Esophagus squamous epithelium (tissue), 5 donors: ENCODE results near the gene PXMP2. TPM values are rescaled to one million over a fixed set of nuclear protein-coding genes. Genes with fewer than 3 reads are reported as not detected.

Experiments
- DNase-seq: peaks from one replicate; lab custom pipeline; 2025; lab: John Stamatoyannopoulos, UW
- H3K27ac ChIP-seq, 4 donors: fragments of 200-600 bp; sonication (generic); one replicate each; pipeline ENCODE4 v1.5.1; 2016 to 2019; ENCODE audit warnings: mild to moderate bottlenecking in 1 of 4
- H3K27me3 ChIP-seq, 4 donors: fragments of 200-600 bp; sonication (generic); 1 replicate in 3 of 4; 2 replicates in 1 of 4; pipeline versions ENCODE4 v1.5.1 to v1.6.0; 2017 to 2021; ENCODE audit warnings: antibody characterized with exemption in 1 of 4
- H3K36me3 ChIP-seq, 3 donors: fragments of 200-600 bp; sonication (generic); one replicate each; pipeline ENCODE4 v1.5.1; 2016 to 2019
- H3K4me1 ChIP-seq, 3 donors: fragments of 200-600 bp; sonication (generic); one replicate each; pipeline ENCODE4 v1.5.1; 2017 to 2019
- H3K4me3 ChIP-seq, 4 donors: fragments of 200-600 bp; sonication (generic); 1 replicate in 3 of 4; 2 replicates in 1 of 4; pipeline ENCODE4 v1.5.1; 2016 to 2019; ENCODE audit warnings: mild to moderate bottlenecking in 2 of 4, moderate library complexity in 1 of 4
- H3K9me3 ChIP-seq, 3 donors: fragments of 200-600 bp; sonication (generic); one replicate each; pipeline ENCODE4 v1.5.1; 2016 to 2019
- CTCF ChIP-seq, 6 experiments: fragments of 450-650 bp in 4 of 6; fragments of 200-600 bp in 2 of 6; sonication (generic) in 2 of 6; IDR thresholded peaks; one replicate each; pipeline ENCODE4 v1.5.1; 2016 to 2019; ENCODE audit warnings: antibody characterized with exemption in 6 of 6, mild to moderate bottlenecking in 4 of 6, moderate library complexity in 4 of 6
- POLR2A ChIP-seq, 4 donors: fragments of 450-650 bp; IDR thresholded peaks; one replicate each; pipeline ENCODE4 v1.6.1; 2017; ENCODE audit warnings: antibody characterized with exemption in 4 of 4, mild to moderate bottlenecking in 4 of 4, moderate library complexity in 3 of 4
- WGBS, 2 donors: methylation state at CpG; one replicate each; pipeline ENCODE4 v1.1.5; 2018; 5-methylcytosine and 5-hydroxymethylcytosine counted together
- intact Hi-C: fragments of 100-400 bp; cut with DNase I; formaldehyde crosslinking; loops from one replicate; pipeline ENCODE4 v1.15.0; 2022
- total RNA-seq, 4 donors: library from RNA; depleted of rRNA; stranded (reverse); fragments of >200 nt; gene quantifications; one replicate each; pipeline ENCODE4 v1.1.0, GENCODE V29; 2016
- donor health status: DM: yes; HTN: yes; CAD: no.

The PXMP2 gene
- 10 to 100 TPM; 16.3 to 31.9 (median 18.5) TPM for total RNA-seq

- intact Hi-C loops = no loop called here
- Histone ChIP-seq H3K27ac (peak within 1 kb of the TSS; percentile 62 to 92 (median 80)), H3K4me3 (peak within 1 kb of the TSS; percentile 73 to 99 (median 90)), H3K27me3 (no peaks in the 10 kb centered on the region), H3K4me1 (peaks cover 0 to 24% (median 8%) of the 10 kb centered on the region in 3 donors), H3K9me3 (no peaks in the 10 kb centered on the region), H3K36me3 (peaks cover 0 to 8% (median 0%) of the 10 kb centered on the region in 3 donors)
- peak in 3 of 6 experiments; percentile 25 to 39 (median 30) for TF ChIP-seq CTCF (IDR thresholded peaks at IDR 0.05)
- peak in 1 of 4 donors; percentile 29 for TF ChIP-seq POLR2A (IDR thresholded peaks at IDR 0.05)
- WGBS, 2 donors = no CpG with 5 or more reads among the region's 134 CpGs
- peak; percentile 74 for DNase-seq
Observed at GRCh38 chr12:132687211-132688164, at the start of gene PXMP2, which contains the start of gene POLE. Gene PXMP2 (plus strand): TSS chr12:132687587. CDS start chr12:132687671, 84 bp downstream. Gene POLE (minus strand): TSS chr12:132687342. CDS start chr12:132687315, 27 bp downstream.

DNA sequence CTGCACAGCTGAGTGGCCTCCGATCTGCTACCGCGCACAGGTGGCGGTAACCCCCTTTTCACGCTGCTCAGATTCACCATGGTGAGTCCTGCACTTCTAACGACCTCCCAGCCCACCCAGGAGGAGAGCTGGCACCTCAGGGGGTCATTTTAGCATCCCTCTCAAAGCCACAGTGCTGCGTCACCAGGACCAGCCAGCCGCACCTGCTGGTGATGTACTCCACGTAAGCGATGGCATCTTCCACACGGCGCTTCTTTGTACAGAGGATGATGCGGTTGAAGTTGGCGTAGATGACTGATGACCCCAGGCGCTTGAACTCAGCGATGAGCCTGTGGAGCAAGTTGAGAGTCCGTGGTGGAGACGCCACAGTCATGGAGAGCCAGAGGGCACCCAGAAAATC is 49.6 kb upstream of the PXMP2 start:
- Histone ChIP-seq H3K4me1 (no peaks in the 10 kb centered on the region), H3K9me3 (no peaks in the 10 kb centered on the region), H3K27ac (no peak overlapping the region), H3K36me3 (peaks cover 10 to 98% (median 30%) of the 10 kb centered on the region in 3 donors), H3K4me3 (no peak overlapping the region), H3K27me3 (no peaks in the 10 kb centered on the region)
- 83 to 89% methylated on average over 15 to 18 of the region's 18 CpGs for WGBS, 2 donors
- TF ChIP-seq POLR2A (IDR thresholded peaks at IDR 0.05) (no peak), CTCF (IDR thresholded peaks at IDR 0.05) (no peak)
- DNase-seq = no peak
- intact Hi-C loops = no loop called here

- WGBS, 2 donors = 71 to 72% methylated on average over 22 to 24 of the region's 25 CpGs
- no peaks in the 10 kb centered on the region for H3K4me1 ChIP-seq
- DNase-seq = no peak
- peak overlapping the region in 2 of 4 donors; percentile 21 to 44 for H3K27ac ChIP-seq
- TF ChIP-seq POLR2A (IDR thresholded peaks at IDR 0.05) = no peak
- TF ChIP-seq CTCF (IDR thresholded peaks at IDR 0.05) = peak in 4 of 6 experiments; percentile 54 to 77 (median 60)
- no peaks in the 10 kb centered on the region for H3K27me3 ChIP-seq
- no peaks in the 10 kb centered on the region for H3K9me3 ChIP-seq
- intact Hi-C loops = no loop called here
- H3K4me3 ChIP-seq = no peak overlapping the region
- peaks cover 14 to 98% (median 36%) of the 10 kb centered on the region in 3 donors for H3K36me3 ChIP-seq
Observed at GRCh38 chr12:132638541-132639408, 48.6 kb upstream of the PXMP2 start.

GRCh38 chr12:132639956-132640520 is 47.3 kb upstream of the PXMP2 start:
- peaks cover 9 to 94% (median 36%) of the 10 kb centered on the region in 3 donors for H3K36me3 ChIP-seq
- H3K27ac ChIP-seq = no peak overlapping the region
- no peaks in the 10 kb centered on the region for H3K27me3 ChIP-seq
- TF ChIP-seq POLR2A (IDR thresholded peaks at IDR 0.05) = no peak
- no peak for TF ChIP-seq CTCF (IDR thresholded peaks at IDR 0.05)
- intact Hi-C loops = no loop called here
- H3K9me3 ChIP-seq = no peaks in the 10 kb centered on the region
- 79 to 92% methylated on average over 7 to 9 of the region's 12 CpGs for WGBS, 2 donors
- H3K4me3 ChIP-seq = no peak overlapping the region
- H3K4me1 ChIP-seq = no peaks in the 10 kb centered on the region
- no peak for DNase-seq
